Cardiac muscle cell (in vitro differentiated cells and primary cell): ENCODE results near the gene INSIG2. TPM values are rescaled to one million over a fixed set of nuclear protein-coding genes. Genes with fewer than 3 reads are reported as not detected.

Experiments used
- DNase-seq, 2 donors: peaks; one replicate each; pipeline versions ENCODE4 v3.0.0 to v3.0.0-alpha.2; 2010 to 2017; ENCODE audit warnings: low read depth in 1 of 2, low spot score in 1 of 2
- H3K27ac ChIP-seq: fragments of 200-600 bp; sonication (generic); 2 replicates; pipeline ENCODE4 v1.5.1; 2016
- H3K27me3 ChIP-seq: fragments of 200-600 bp; sonication (generic); 2 replicates; pipeline ENCODE4 v1.6.0; 2016; ENCODE audit warnings: control low read depth
- H3K36me3 ChIP-seq: fragments of 200-600 bp; sonication (generic); 2 replicates; pipeline ENCODE4 v1.5.1; 2016; ENCODE audit warnings: control low read depth
- H3K4me1 ChIP-seq: fragments of 200-600 bp; sonication (generic); 2 replicates; pipeline ENCODE4 v1.8.1; 2017; ENCODE audit warnings: low read depth, mild to moderate bottlenecking, mixed run types
- H3K4me3 ChIP-seq: fragments of 200-600 bp; sonication (generic); 2 replicates; pipeline ENCODE4 v1.5.1; 2016; ENCODE audit warnings: mild to moderate bottlenecking
- H3K9me3 ChIP-seq: fragments of 200-600 bp; sonication (generic); 2 replicates; pipeline ENCODE4 v1.5.1; 2017; ENCODE audit warnings: low read depth, mild to moderate bottlenecking, control low read depth
- CTCF ChIP-seq: IDR thresholded peaks from 2 replicates; pipeline ENCODE4 v1.5.1; 2012; ENCODE audit warnings: low read depth, mild to moderate bottlenecking, low read length
- polyA plus RNA-seq: library from polyadenylated mRNA; unstranded; fragments of >200 nt; fragmentation: Nextera tagmentation; extraction: Ambion mirVana; gene quantifications from 2 replicates; pipeline ENCODE4 v1.2.1, GENCODE V29; 2016
- total RNA-seq: library from RNA; depleted of rRNA; stranded (reverse); fragments of >200 nt; gene quantifications from 2 replicates; pipeline ENCODE4 v1.2.3, GENCODE V29; 2016

The INSIG2 gene
- total and polyA plus RNA-seq, 2 experiments from 2014 or later, result 12.4 to 62.2 TPM

GRCh38 chr2:118103951-118104940 lies 16.0 kb downstream of the INSIG2 start:
- TF ChIP-seq CTCF, result no peak
- H3K27me3 ChIP-seq, result no peaks in the 10 kb centered on the region
- H3K9me3 ChIP-seq, result no peaks in the 10 kb centered on the region
- peaks cover 4% of the 10 kb centered on the region for H3K4me1 ChIP-seq
- H3K4me3 ChIP-seq, result no peak overlapping the region
- H3K27ac ChIP-seq, result no peak overlapping the region
- DNase-seq, result no peak
- peaks cover 43% of the 10 kb centered on the region for H3K36me3 ChIP-seq

GRCh38 chr2:118105497-118105896 lies 17.2 kb downstream of the INSIG2 start:
- H3K36me3 ChIP-seq, result peaks cover 50% of the 10 kb centered on the region
- H3K9me3 ChIP-seq, result no peaks in the 10 kb centered on the region
- no peak for DNase-seq
- no peaks in the 10 kb centered on the region for H3K27me3 ChIP-seq
- TF ChIP-seq CTCF, result no peak
- H3K27ac ChIP-seq, result no peak overlapping the region
- no peak overlapping the region for H3K4me3 ChIP-seq
- peaks cover 4% of the 10 kb centered on the region for H3K4me1 ChIP-seq

- H3K36me3 ChIP-seq, result peaks cover 41% of the 10 kb centered on the region
- H3K4me1 ChIP-seq, result peaks cover under 1% of the 10 kb centered on the region
- no peak overlapping the region for H3K4me3 ChIP-seq
- TF ChIP-seq CTCF, result no peak
- no peaks in the 10 kb centered on the region for H3K9me3 ChIP-seq
- no peak overlapping the region for H3K27ac ChIP-seq
- no peak for DNase-seq
- H3K27me3 ChIP-seq, result no peaks in the 10 kb centered on the region
Measured at GRCh38 chr2:118106926-118107325, 18.7 kb downstream of the INSIG2 start.

GRCh38 chr2:118110310-118110709 lies 22.0 kb downstream of the INSIG2 start:
- Histone ChIP-seq H3K4me1 (no peaks in the 10 kb centered on the region), H3K9me3 (no peaks in the 10 kb centered on the region), H3K27me3 (no peaks in the 10 kb centered on the region), H3K27ac (no peak overlapping the region), H3K36me3 (peaks cover 38% of the 10 kb centered on the region), H3K4me3 (no peak overlapping the region)
- no peak for TF ChIP-seq CTCF
- no peak for DNase-seq

- H3K4me1 ChIP-seq, result no peaks in the 10 kb centered on the region
- H3K27ac ChIP-seq, result no peak overlapping the region
- H3K9me3 ChIP-seq, result no peaks in the 10 kb centered on the region
- DNase-seq, result no peak
- H3K36me3 ChIP-seq, result peaks cover 36% of the 10 kb centered on the region
- no peak for TF ChIP-seq CTCF
- no peak overlapping the region for H3K4me3 ChIP-seq
- no peaks in the 10 kb centered on the region for H3K27me3 ChIP-seq
Measured at GRCh38 chr2:118110991-118111390, 22.7 kb downstream of the INSIG2 start.
